Hepatocyte (in vitro differentiated cells): Measurements from ENCODE around the gene TRMT1. TPM values are rescaled to one million over a fixed set of nuclear protein-coding genes. Genes with fewer than 3 reads are reported as not detected.

Experiments
- DNase-seq: peaks from one replicate; pipeline ENCODE4 v3.0.0-alpha.2; 2016; ENCODE audit warnings: low spot score
- H2AFZ ChIP-seq: fragments of 200-600 bp; sonication (generic); 2 replicates; pipeline ENCODE4 v1.6.0; 2016; ENCODE audit warnings: antibody characterized with exemption, mild to moderate bottlenecking
- H3K27ac ChIP-seq: fragments of 200-600 bp; sonication (generic); 2 replicates; pipeline ENCODE4 v1.5.1; 2016; ENCODE audit warnings: mild to moderate bottlenecking
- H3K27me3 ChIP-seq: fragments of 200-600 bp; sonication (generic); 2 replicates; pipeline ENCODE4 v1.6.1; 2016
- H3K36me3 ChIP-seq: fragments of 200-600 bp; sonication (generic); replicated peaks from 2 replicates; pipeline ENCODE4 v1.5.1; 2016; ENCODE audit warnings: low read depth; ENCODE audit not compliant: insufficient read depth
- H3K4me1 ChIP-seq: fragments of 200-600 bp; sonication (generic); 2 replicates; pipeline ENCODE4 v1.5.1; 2016; ENCODE audit warnings: mild to moderate bottlenecking, moderate library complexity; ENCODE audit not compliant: insufficient read depth
- H3K4me2 ChIP-seq: fragments of 200-600 bp; sonication (generic); 2 replicates; pipeline ENCODE4 v1.6.0; 2016
- H3K4me3 ChIP-seq: fragments of 200-600 bp; sonication (generic); 2 replicates; pipeline ENCODE4 v1.5.1; 2016; ENCODE audit warnings: mild to moderate bottlenecking
- H3K79me2 ChIP-seq: fragments of 200-600 bp; sonication (generic); 2 replicates; pipeline ENCODE4 v1.6.0; 2017; ENCODE audit warnings: mild to moderate bottlenecking
- H3K9me2 ChIP-seq: fragments of 200-600 bp; sonication (generic); replicated peaks from 2 replicates; pipeline ENCODE4 v1.6.0; 2017; ENCODE audit warnings: mild to moderate bottlenecking; ENCODE audit not compliant: insufficient read depth
- H3K9me3 ChIP-seq: fragments of 200-600 bp; sonication (generic); 2 replicates; pipeline ENCODE4 v1.5.1; 2016; ENCODE audit warnings: low read depth, mild to moderate bottlenecking
- H4K20me1 ChIP-seq: fragments of 200-600 bp; sonication (generic); 2 replicates; pipeline ENCODE4 v1.6.0; 2016; ENCODE audit warnings: mild to moderate bottlenecking; ENCODE audit not compliant: insufficient read depth, poor library complexity, severe bottlenecking
- CTCF ChIP-seq: fragments of 200-600 bp; sonication (generic); IDR thresholded peaks from 2 replicates; pipeline ENCODE4 v1.5.1; 2016; ENCODE audit warnings: antibody characterized with exemption, mild to moderate bottlenecking; ENCODE audit not compliant: poor library complexity
- EZH2 ChIP-seq: fragments of 200-600 bp; sonication (generic); IDR thresholded peaks from 2 replicates; pipeline ENCODE4 v1.6.1; 2016; ENCODE audit warnings: antibody characterized with exemption, mild to moderate bottlenecking, borderline replicate concordance
- EZH2phosphoT487 ChIP-seq: fragments of 200-600 bp; sonication (generic); IDR thresholded peaks from one replicate; pipeline ENCODE4 v1.6.1; 2018; ENCODE audit warnings: antibody characterized with exemption, mild to moderate bottlenecking, low read depth, moderate library complexity; ENCODE audit not compliant: unreplicated experiment, severe bottlenecking
- WGBS: methylation state at CpG from one replicate; pipeline ENCODE4 v1.1.6; 2016; ENCODE audit warnings: low lambda C conversion rate; ENCODE audit errors: missing lambda C conversion rate; 5-methylcytosine and 5-hydroxymethylcytosine counted together
- polyA plus RNA-seq: library from polyadenylated mRNA; unstranded; fragments of >200 nt; fragmentation: Nextera tagmentation; extraction: Ambion mirVana; gene quantifications from 2 replicates; pipeline ENCODE4 v1.2.1, GENCODE V29; 2016
- total RNA-seq: library from RNA; depleted of rRNA; stranded (reverse); fragments of >200 nt; gene quantifications from 2 replicates; pipeline ENCODE4 v1.2.3, GENCODE V29; 2014

Gene TRMT1
- total and polyA plus RNA-seq, 2 experiments from 2014 or later: 31.2 to 33.4 TPM

GRCh38 chr19:13100031-13100588 lies 16.4 kb downstream of the TRMT1 start:
- H4K20me1 ChIP-seq: peaks cover 6% of the 10 kb centered on the region
- H3K4me3 ChIP-seq: no peak overlapping the region
- peaks cover 45% of the 10 kb centered on the region for H3K4me1 ChIP-seq
- no peaks in the 10 kb centered on the region for H3K36me3 ChIP-seq
- H3K9me3 ChIP-seq: no peaks in the 10 kb centered on the region
- H2AFZ ChIP-seq: no peak overlapping the region
- H3K27ac ChIP-seq: no peak overlapping the region
- no peaks in the 10 kb centered on the region for H3K9me2 ChIP-seq
- no peak overlapping the region for H3K4me2 ChIP-seq
- peaks cover 52% of the 10 kb centered on the region for H3K27me3 ChIP-seq
- 93% methylated on average over 12 of the region's 12 CpGs for WGBS
- H3K79me2 ChIP-seq: no peaks in the 10 kb centered on the region
- TF ChIP-seq EZH2phosphoT487 (no peak), EZH2 (no peak), CTCF (no peak)
- no peak for DNase-seq

- no peak overlapping the region for H3K27ac ChIP-seq
- peak; percentile 63 for DNase-seq
Measured at GRCh38 chr19:13099073-13099999, 17.2 kb downstream of the TRMT1 start.

GRCh38 chr19:13098277-13099072 lies 18.1 kb downstream of the TRMT1 start:
- H3K27ac ChIP-seq: no peak overlapping the region

More at GRCh38 chr19:13099073-13099999, 17.2 kb downstream of the TRMT1 start:
- H3K4me2 ChIP-seq: peak overlapping the region; percentile 71
- no peak overlapping the region for H3K4me3 ChIP-seq
- H3K9me2 ChIP-seq: no peaks in the 10 kb centered on the region
- H3K9me3 ChIP-seq: no peaks in the 10 kb centered on the region
- 28% methylated on average over 51 of the region's 77 CpGs for WGBS
- TF ChIP-seq CTCF (no peak), EZH2 (peak; percentile 31)
- no peaks in the 10 kb centered on the region for H3K79me2 ChIP-seq
- no peak overlapping the region for H2AFZ ChIP-seq
- peaks cover 9% of the 10 kb centered on the region for H4K20me1 ChIP-seq
- no peaks in the 10 kb centered on the region for H3K36me3 ChIP-seq
- H3K27me3 ChIP-seq: peaks cover 60% of the 10 kb centered on the region
- peaks cover 46% of the 10 kb centered on the region for H3K4me1 ChIP-seq

More at GRCh38 chr19:13098277-13099072, 18.1 kb downstream of the TRMT1 start:
- Histone ChIP-seq H3K9me3 (no peaks in the 10 kb centered on the region), H3K27me3 (peaks cover 65% of the 10 kb centered on the region), H3K9me2 (no peaks in the 10 kb centered on the region), H3K4me1 (peaks cover 48% of the 10 kb centered on the region), H3K36me3 (no peaks in the 10 kb centered on the region), H2AFZ (no peak overlapping the region), H3K4me2 (peak overlapping the region; percentile 71), H4K20me1 (peaks cover 9% of the 10 kb centered on the region), H3K4me3 (no peak overlapping the region), H3K79me2 (no peaks in the 10 kb centered on the region)
- DNase-seq: no peak
- WGBS: 9% methylated on average over 48 of the region's 58 CpGs
- TF ChIP-seq EZH2 (peak; percentile 87), CTCF (no peak), EZH2phosphoT487 (peak; percentile 75)
